ENCODE measurements around the gene RXFP2.

RXFP2 gene

GRCh38 chr13:31739226-31739625, at the start of gene RXFP2:
TSS of gene RXFP2 (plus strand) at chr13:31739526. CDS start at chr13:31739613, 87 bp downstream.
- no peak for FAIRE-seq
- DNase-seq (ENCODE audit: insufficient read length, low spot score), result no peak

GRCh38 chr13:31697290-31697689, 42.0 kb upstream of the RXFP2 start:
- FAIRE-seq, result no peak
- DNase-seq (ENCODE audit: insufficient read length, low spot score), result no peak

- FAIRE-seq (no peak), DNase-seq (ENCODE audit: insufficient read length, low spot score) (no peak)
Measured at GRCh38 chr13:31699650-31700049, 39.7 kb upstream of the RXFP2 start.

GRCh38 chr13:31703780-31704179, 35.5 kb upstream of the RXFP2 start:
- DNase-seq (ENCODE audit: insufficient read length, low spot score), result no peak
- no peak for FAIRE-seq

- FAIRE-seq (no peak), DNase-seq (ENCODE audit: insufficient read length, low spot score) (no peak)
Measured at GRCh38 chr13:31706105-31706504, 33.2 kb upstream of the RXFP2 start.

- FAIRE-seq, result no peak
Measured at GRCh38 chr13:31717583-31717982, 21.7 kb upstream of the RXFP2 start.

GRCh38 chr13:31719214-31719613, 20.1 kb upstream of the RXFP2 start:
- FAIRE-seq, result no peak
- no peak for DNase-seq (ENCODE audit: insufficient read length, low spot score)

More at GRCh38 chr13:31717583-31717982, 21.7 kb upstream of the RXFP2 start:
- DNase-seq (ENCODE audit: insufficient read length, low spot score), result no peak

- no peak for FAIRE-seq
- no peak for DNase-seq (ENCODE audit: insufficient read length, low spot score)
Measured at GRCh38 chr13:31722673-31723072, 16.7 kb upstream of the RXFP2 start.

GRCh38 chr13:31725841-31726240, 13.5 kb upstream of the RXFP2 start:
- DNase-seq (ENCODE audit: insufficient read length, low spot score) (no peak), FAIRE-seq (no peak)

GRCh38 chr13:31731921-31732320, 7.4 kb upstream of the RXFP2 start:
- FAIRE-seq, result no peak
- no peak for DNase-seq (ENCODE audit: insufficient read length, low spot score)

GRCh38 chr13:31733066-31733465, 6.3 kb upstream of the RXFP2 start:
- DNase-seq (ENCODE audit: insufficient read length, low spot score) (no peak), FAIRE-seq (no peak)

- DNase-seq (ENCODE audit: insufficient read length, low spot score) (no peak), FAIRE-seq (no peak)
Measured at GRCh38 chr13:31733647-31734046, 5.7 kb upstream of the RXFP2 start.

GRCh38 chr13:31742097-31742734, 2.9 kb downstream of the RXFP2 start:
- FAIRE-seq, result no peak

GRCh38 chr13:31747291-31747690, 8.0 kb downstream of the RXFP2 start:
- DNase-seq (ENCODE audit: insufficient read length, low spot score) (no peak), FAIRE-seq (no peak)

More at GRCh38 chr13:31742097-31742734, 2.9 kb downstream of the RXFP2 start:
- peak; percentile 23 for DNase-seq (ENCODE audit: insufficient read length, low spot score)

- FAIRE-seq, result no peak
- no peak for DNase-seq (ENCODE audit: insufficient read length, low spot score)
Measured at GRCh38 chr13:31747966-31748365, 8.6 kb downstream of the RXFP2 start.

- DNase-seq (ENCODE audit: insufficient read length, low spot score) (peak; percentile 41), FAIRE-seq (peak; percentile 20)
Measured at GRCh38 chr13:31749929-31750328, 10.6 kb downstream of the RXFP2 start.

- FAIRE-seq, result no peak
- no peak for DNase-seq (ENCODE audit: insufficient read length, low spot score)
Measured at GRCh38 chr13:31755211-31755610, 15.9 kb downstream of the RXFP2 start.

- FAIRE-seq (no peak), DNase-seq (ENCODE audit: insufficient read length, low spot score) (peak; percentile 22)
Measured at GRCh38 chr13:31755803-31756212, 16.5 kb downstream of the RXFP2 start.

GRCh38 chr13:31756346-31756745, 17.0 kb downstream of the RXFP2 start:
- FAIRE-seq (no peak), DNase-seq (ENCODE audit: insufficient read length, low spot score) (peak; percentile 49)

- FAIRE-seq (no peak), DNase-seq (ENCODE audit: insufficient read length, low spot score) (no peak)
Measured at GRCh38 chr13:31761951-31762350, 22.6 kb downstream of the RXFP2 start.

GRCh38 chr13:31764556-31764955, 25.2 kb downstream of the RXFP2 start:
- DNase-seq (ENCODE audit: insufficient read length, low spot score), result no peak
- FAIRE-seq, result no peak

- DNase-seq (ENCODE audit: insufficient read length, low spot score) (no peak), FAIRE-seq (no peak)
Measured at GRCh38 chr13:31765138-31765785, 25.9 kb downstream of the RXFP2 start.

All from HTR-8/SVneo (cell line).